Measurements from ENCODE around the gene CST11.

Gene CST11

DNA sequence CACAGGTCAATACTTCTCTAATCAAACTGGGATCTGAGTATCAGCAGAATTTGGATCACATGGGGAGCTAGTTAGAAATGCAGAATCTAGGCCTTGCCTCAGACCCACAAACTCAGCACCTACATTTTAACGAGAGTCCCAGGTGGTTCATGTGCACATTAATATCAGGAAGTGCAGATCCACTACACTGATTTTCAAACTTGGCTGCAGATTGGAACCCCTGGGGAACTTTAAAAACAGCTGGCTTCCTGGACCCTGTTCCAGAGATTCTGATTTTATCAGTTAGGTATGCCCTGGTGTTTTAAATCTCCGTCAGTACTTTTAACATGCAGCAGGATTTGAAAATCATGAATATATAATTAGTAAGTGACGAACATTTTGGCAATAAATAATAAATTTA lies 36.3 kb upstream of the CST11 start:
- Histone ChIP-seq H4K20me1 (ENCODE audit: insufficient read depth, low read length) (no peaks in the 10 kb centered on the region), H3K4me2 (ENCODE audit: low read depth, low read length) (no peak overlapping the region), H3K9me3 (replicated peaks; ENCODE audit: insufficient read depth, low read length) (no peaks in the 10 kb centered on the region), H3K36me3 (replicated peaks; ENCODE audit: insufficient read depth, low read length) (no peaks in the 10 kb centered on the region), H3K27me3 (replicated peaks; ENCODE audit: insufficient read depth, low read length) (no peaks in the 10 kb centered on the region), H3F3A (ENCODE audit: insufficient read depth, low read length) (no peaks in the 10 kb centered on the region), H3K27ac (ENCODE audit: low read length) (no peak overlapping the region), H3K4me3 (ENCODE audit: low read length) (no peak overlapping the region), H3K9me2 (replicated peaks; ENCODE audit: insufficient read depth, low read length) (no peaks in the 10 kb centered on the region), H2AFZ (ENCODE audit: low read length) (no peak overlapping the region), H3K9ac (ENCODE audit: low read length) (no peak overlapping the region), H3K79me2 (ENCODE audit: low read length) (no peaks in the 10 kb centered on the region), H3K4me1 (ENCODE audit: low read length) (no peaks in the 10 kb centered on the region)
- DNase-seq: no peak
- TF ChIP-seq EZH2 (optimal IDR thresholded peaks at IDR 0.05; ENCODE audit: low read depth, low read length) (no peak), EZH2phosphoT487 (IDR thresholded peaks at IDR 0.05; ENCODE audit: low read length) (no peak)
- TF ChIP-seq, protein P1, sequence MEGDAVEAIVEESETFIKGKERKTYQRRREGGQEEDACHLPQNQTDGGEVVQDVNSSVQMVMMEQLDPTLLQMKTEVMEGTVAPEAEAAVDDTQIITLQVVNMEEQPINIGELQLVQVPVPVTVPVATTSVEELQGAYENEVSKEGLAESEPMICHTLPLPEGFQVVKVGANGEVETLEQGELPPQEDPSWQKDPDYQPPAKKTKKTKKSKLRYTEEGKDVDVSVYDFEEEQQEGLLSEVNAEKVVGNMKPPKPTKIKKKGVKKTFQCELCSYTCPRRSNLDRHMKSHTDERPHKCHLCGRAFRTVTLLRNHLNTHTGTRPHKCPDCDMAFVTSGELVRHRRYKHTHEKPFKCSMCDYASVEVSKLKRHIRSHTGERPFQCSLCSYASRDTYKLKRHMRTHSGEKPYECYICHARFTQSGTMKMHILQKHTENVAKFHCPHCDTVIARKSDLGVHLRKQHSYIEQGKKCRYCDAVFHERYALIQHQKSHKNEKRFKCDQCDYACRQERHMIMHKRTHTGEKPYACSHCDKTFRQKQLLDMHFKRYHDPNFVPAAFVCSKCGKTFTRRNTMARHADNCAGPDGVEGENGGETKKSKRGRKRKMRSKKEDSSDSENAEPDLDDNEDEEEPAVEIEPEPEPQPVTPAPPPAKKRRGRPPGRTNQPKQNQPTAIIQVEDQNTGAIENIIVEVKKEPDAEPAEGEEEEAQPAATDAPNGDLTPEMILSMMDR (IDR thresholded peaks at IDR 0.05; ENCODE audit: low read length): no peak

DNA sequence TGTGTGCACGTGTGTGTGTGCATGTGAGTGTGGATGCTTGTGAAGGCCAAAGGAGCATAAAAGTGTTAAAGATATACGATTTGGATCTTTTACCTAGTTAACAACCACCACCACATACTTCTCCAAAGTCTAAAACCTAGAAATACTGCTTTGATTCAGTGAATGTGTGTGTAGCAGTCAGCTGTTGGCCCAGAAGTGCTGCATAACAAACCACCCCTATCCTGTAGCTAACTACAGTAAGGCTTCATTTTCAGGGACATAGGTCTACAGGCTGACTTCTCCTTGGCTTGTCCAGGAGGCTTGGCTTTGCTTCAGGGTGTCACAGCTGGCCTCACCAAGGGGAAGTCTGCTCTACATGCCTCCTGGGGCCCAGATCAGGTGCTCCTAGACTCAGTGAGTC lies 35.8 kb upstream of the CST11 start:
- H3K9ac ChIP-seq (ENCODE audit: low read length): no peak overlapping the region
- no peak overlapping the region for H3K4me2 ChIP-seq (ENCODE audit: low read depth, low read length)
- H3K9me2 ChIP-seq (replicated peaks; ENCODE audit: insufficient read depth, low read length): no peaks in the 10 kb centered on the region
- no peak overlapping the region for H3K27ac ChIP-seq (ENCODE audit: low read length)
- H2AFZ ChIP-seq (ENCODE audit: low read length): no peak overlapping the region
- no peaks in the 10 kb centered on the region for H3K36me3 ChIP-seq (replicated peaks; ENCODE audit: insufficient read depth, low read length)
- no peaks in the 10 kb centered on the region for H3K4me1 ChIP-seq (ENCODE audit: low read length)
- H3K4me3 ChIP-seq (ENCODE audit: low read length): no peak overlapping the region
- H3K27me3 ChIP-seq (replicated peaks; ENCODE audit: insufficient read depth, low read length): no peaks in the 10 kb centered on the region
- no peaks in the 10 kb centered on the region for H3K9me3 ChIP-seq (replicated peaks; ENCODE audit: insufficient read depth, low read length)
- TF ChIP-seq, protein P1 (IDR thresholded peaks at IDR 0.05; ENCODE audit: low read length): no peak
- no peak for TF ChIP-seq EZH2 (optimal IDR thresholded peaks at IDR 0.05; ENCODE audit: low read depth, low read length)
- TF ChIP-seq EZH2phosphoT487 (IDR thresholded peaks at IDR 0.05; ENCODE audit: low read length): no peak
- H4K20me1 ChIP-seq (ENCODE audit: insufficient read depth, low read length): no peaks in the 10 kb centered on the region
- no peak for DNase-seq
- H3K79me2 ChIP-seq (ENCODE audit: low read length): no peaks in the 10 kb centered on the region
- H3F3A ChIP-seq (ENCODE audit: insufficient read depth, low read length): no peaks in the 10 kb centered on the region

DNA sequence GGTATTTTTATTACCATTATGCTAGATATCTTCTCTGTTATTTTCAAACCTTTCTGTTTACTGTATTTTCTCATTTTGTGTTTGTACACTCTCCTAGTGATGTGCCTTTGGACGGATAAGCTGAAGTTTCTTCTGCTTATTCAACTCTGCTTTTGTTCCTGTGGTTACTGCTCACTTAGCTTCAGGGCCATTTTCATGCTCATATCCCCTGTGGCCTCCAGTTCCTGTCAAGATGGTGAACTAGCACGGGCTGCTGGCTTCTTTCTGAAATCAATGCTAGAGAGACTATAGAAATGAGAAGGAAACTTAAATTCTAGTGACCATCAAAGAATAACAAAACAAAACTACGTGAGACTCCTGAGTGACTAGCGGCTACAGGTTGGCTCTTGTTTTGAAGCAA lies 31.4 kb upstream of the CST11 start:
- no peak for TF ChIP-seq EZH2 (optimal IDR thresholded peaks at IDR 0.05; ENCODE audit: low read depth, low read length)
- TF ChIP-seq, protein P1 (IDR thresholded peaks at IDR 0.05; ENCODE audit: low read length): no peak
- no peak for TF ChIP-seq EZH2phosphoT487 (IDR thresholded peaks at IDR 0.05; ENCODE audit: low read length)
- Histone ChIP-seq H3K9ac (ENCODE audit: low read length) (no peak overlapping the region), H4K20me1 (ENCODE audit: insufficient read depth, low read length) (no peaks in the 10 kb centered on the region), H3K9me3 (replicated peaks; ENCODE audit: insufficient read depth, low read length) (no peaks in the 10 kb centered on the region), H3K4me1 (ENCODE audit: low read length) (no peaks in the 10 kb centered on the region), H3K27me3 (replicated peaks; ENCODE audit: insufficient read depth, low read length) (no peaks in the 10 kb centered on the region), H3K4me3 (ENCODE audit: low read length) (no peak overlapping the region), H3K4me2 (ENCODE audit: low read depth, low read length) (no peak overlapping the region), H2AFZ (ENCODE audit: low read length) (no peak overlapping the region), H3K36me3 (replicated peaks; ENCODE audit: insufficient read depth, low read length) (no peaks in the 10 kb centered on the region), H3K27ac (ENCODE audit: low read length) (no peak overlapping the region), H3K79me2 (ENCODE audit: low read length) (no peaks in the 10 kb centered on the region), H3F3A (ENCODE audit: insufficient read depth, low read length) (no peaks in the 10 kb centered on the region), H3K9me2 (replicated peaks; ENCODE audit: insufficient read depth, low read length) (no peaks in the 10 kb centered on the region)
- no peak for DNase-seq
